GM23338 (cell line): Measurements from ENCODE around the gene TULP4.

ENCODE experiments used
- CREB1 ChIP-seq: fragments of 250-450 bp; sonication (Bioruptor Pico); IDR thresholded peaks from 2 replicates; pipeline ENCODE4 v1.5.0; 2020; ENCODE audit warnings: low read depth, mild to moderate bottlenecking, moderate library complexity
- CTCF ChIP-seq, 2 experiments: fragments of 200-600 bp in 1 of 2; sonication (generic) in 1 of 2; conservative IDR thresholded peaks; 2 replicates each; pipeline versions ENCODE4 v1.5.1 to v1.6.1; 2016 to 2017; ENCODE audit warnings: antibody characterized with exemption in 2 of 2, low read depth in 2 of 2, mild to moderate bottlenecking in 2 of 2, moderate library complexity in 1 of 2
- EZH2 ChIP-seq: fragments of 200-600 bp; sonication (generic); IDR thresholded peaks from one replicate; pipeline ENCODE4 v1.8.0; 2017; ENCODE audit warnings: antibody characterized with exemption, mild to moderate bottlenecking, low read depth; ENCODE audit not compliant: unreplicated experiment
- EZH2phosphoT487 ChIP-seq: fragments of 200-600 bp; sonication (generic); IDR thresholded peaks from one replicate; pipeline ENCODE4 v1.8.1; 2018; ENCODE audit warnings: antibody characterized with exemption; ENCODE audit not compliant: unreplicated experiment
- NANOG ChIP-seq: IDR thresholded peaks from 2 replicates; pipeline ENCODE4 v1.6.1; 2016; ENCODE audit warnings: antibody characterized with exemption, borderline replicate concordance
- POLR2AphosphoS5 ChIP-seq: IDR thresholded peaks from 2 replicates; pipeline ENCODE4 v1.6.1; 2016; ENCODE audit warnings: antibody characterized with exemption, low read depth
- REST ChIP-seq: IDR thresholded peaks from one replicate; pipeline ENCODE4 v1.6.1; 2018; ENCODE audit warnings: antibody characterized with exemption; ENCODE audit not compliant: unreplicated experiment
- STAT1 ChIP-seq: IDR thresholded peaks from one replicate; pipeline ENCODE4 v1.6.1; 2016; ENCODE audit warnings: antibody characterized with exemption; ENCODE audit not compliant: unreplicated experiment

GRCh38 chr6:158290040-158290439 lies 22.2 kb upstream of the TULP4 start:
- TF ChIP-seq POLR2AphosphoS5, result no peak
- TF ChIP-seq CREB1, result no peak
- no peak for TF ChIP-seq CTCF (conservative IDR thresholded peaks at IDR 0.05; ENCODE audit: low read depth in 2 of 2)
- TF ChIP-seq EZH2, result no peak
- TF ChIP-seq EZH2phosphoT487, result no peak
- TF ChIP-seq REST, result no peak
- TF ChIP-seq STAT1, result no peak
- no peak for TF ChIP-seq NANOG
